ENCODE measurements around the gene SHFL.

DNA sequence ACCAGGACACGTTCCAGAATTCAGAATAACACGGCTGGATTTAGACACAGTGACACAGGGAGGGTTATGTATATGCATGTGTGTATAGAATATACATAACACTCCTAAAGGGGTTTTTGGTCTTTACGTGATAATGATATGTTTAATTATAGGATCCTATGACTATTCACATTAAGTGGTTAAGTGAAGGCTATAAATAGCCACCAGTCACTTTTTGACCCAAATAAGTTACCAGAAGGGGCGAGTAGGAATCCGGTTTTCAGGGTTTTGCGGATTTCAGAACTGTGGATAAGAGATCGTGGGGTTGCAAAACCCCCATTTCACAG, 9.5 kb downstream of the SHFL start:
- TF ChIP-seq, protein P1, sequence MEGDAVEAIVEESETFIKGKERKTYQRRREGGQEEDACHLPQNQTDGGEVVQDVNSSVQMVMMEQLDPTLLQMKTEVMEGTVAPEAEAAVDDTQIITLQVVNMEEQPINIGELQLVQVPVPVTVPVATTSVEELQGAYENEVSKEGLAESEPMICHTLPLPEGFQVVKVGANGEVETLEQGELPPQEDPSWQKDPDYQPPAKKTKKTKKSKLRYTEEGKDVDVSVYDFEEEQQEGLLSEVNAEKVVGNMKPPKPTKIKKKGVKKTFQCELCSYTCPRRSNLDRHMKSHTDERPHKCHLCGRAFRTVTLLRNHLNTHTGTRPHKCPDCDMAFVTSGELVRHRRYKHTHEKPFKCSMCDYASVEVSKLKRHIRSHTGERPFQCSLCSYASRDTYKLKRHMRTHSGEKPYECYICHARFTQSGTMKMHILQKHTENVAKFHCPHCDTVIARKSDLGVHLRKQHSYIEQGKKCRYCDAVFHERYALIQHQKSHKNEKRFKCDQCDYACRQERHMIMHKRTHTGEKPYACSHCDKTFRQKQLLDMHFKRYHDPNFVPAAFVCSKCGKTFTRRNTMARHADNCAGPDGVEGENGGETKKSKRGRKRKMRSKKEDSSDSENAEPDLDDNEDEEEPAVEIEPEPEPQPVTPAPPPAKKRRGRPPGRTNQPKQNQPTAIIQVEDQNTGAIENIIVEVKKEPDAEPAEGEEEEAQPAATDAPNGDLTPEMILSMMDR (IDR thresholded peaks at IDR 0.05; ENCODE audit: low read depth, low read length, poor library complexity, severe bottlenecking): no peak
- no peak for TF ChIP-seq EZH2phosphoT487 (IDR thresholded peaks at IDR 0.05; ENCODE audit: borderline replicate concordance, low read length)

Data from DOHH2 (cell line).